Fibroblast of lung (primary cell): ENCODE measurements around the gene JARID2.

Source experiments
- EZH2 ChIP-seq: IDR thresholded peaks from 2 replicates; pipeline ENCODE4 v1.5.1; 2012; ENCODE audit warnings: low read length, control low read depth, mild to moderate bottlenecking; ENCODE audit errors: missing control alignments
- TF ChIP-seq, protein P1 (sequence below), 2 donors: IDR thresholded peaks in 1 of 2; conservative IDR thresholded peaks in 1 of 2; 1 replicate in 1 of 2; 2 replicates in 1 of 2; pipeline ENCODE4 v1.5.1; 2011 to 2012; ENCODE audit warnings: low read length in 2 of 2, control low read depth in 1 of 2, inconsistent platforms in 1 of 2, low read depth in 1 of 2, mild to moderate bottlenecking in 1 of 2

- TF ChIP-seq, protein P1, sequence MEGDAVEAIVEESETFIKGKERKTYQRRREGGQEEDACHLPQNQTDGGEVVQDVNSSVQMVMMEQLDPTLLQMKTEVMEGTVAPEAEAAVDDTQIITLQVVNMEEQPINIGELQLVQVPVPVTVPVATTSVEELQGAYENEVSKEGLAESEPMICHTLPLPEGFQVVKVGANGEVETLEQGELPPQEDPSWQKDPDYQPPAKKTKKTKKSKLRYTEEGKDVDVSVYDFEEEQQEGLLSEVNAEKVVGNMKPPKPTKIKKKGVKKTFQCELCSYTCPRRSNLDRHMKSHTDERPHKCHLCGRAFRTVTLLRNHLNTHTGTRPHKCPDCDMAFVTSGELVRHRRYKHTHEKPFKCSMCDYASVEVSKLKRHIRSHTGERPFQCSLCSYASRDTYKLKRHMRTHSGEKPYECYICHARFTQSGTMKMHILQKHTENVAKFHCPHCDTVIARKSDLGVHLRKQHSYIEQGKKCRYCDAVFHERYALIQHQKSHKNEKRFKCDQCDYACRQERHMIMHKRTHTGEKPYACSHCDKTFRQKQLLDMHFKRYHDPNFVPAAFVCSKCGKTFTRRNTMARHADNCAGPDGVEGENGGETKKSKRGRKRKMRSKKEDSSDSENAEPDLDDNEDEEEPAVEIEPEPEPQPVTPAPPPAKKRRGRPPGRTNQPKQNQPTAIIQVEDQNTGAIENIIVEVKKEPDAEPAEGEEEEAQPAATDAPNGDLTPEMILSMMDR (conservative IDR thresholded peaks at IDR 0.05 in 1 of 2, IDR thresholded peaks at IDR 0.05 in 1 of 2; ENCODE audit: low read depth in 1 of 2, low read length in 2 of 2), result no peak
- TF ChIP-seq EZH2, result no peak
Observed at GRCh38 chr6:15410752-15411151, 164.9 kb downstream of the JARID2 start.
